Nephron progenitor cell (in vitro differentiated cells): ENCODE results near the gene RASGRF1.
A peak's percentile ranks its signal among the peaks of the same experiment; 100 is the strongest.

ENCODE experiments used
- DNase-seq: peaks from one replicate; pipeline ENCODE4 v3.0.0; 2021
- H3K27ac Mint-ChIP-seq: 2 replicates; pipeline ENCODE4 v1.8.0; 2021; ENCODE audit warnings: mild to moderate bottlenecking, moderate library complexity, mixed read lengths
- H3K27me3 Mint-ChIP-seq: 2 replicates; pipeline ENCODE4 v1.8.0; 2021; ENCODE audit warnings: mild to moderate bottlenecking, low read depth, mixed read lengths; ENCODE audit not compliant: poor library complexity
- H3K36me3 Mint-ChIP-seq: 2 replicates; pipeline ENCODE4 v1.8.0; 2021; ENCODE audit warnings: low read depth, mixed read lengths
- H3K4me1 Mint-ChIP-seq: 2 replicates; pipeline ENCODE4 v1.8.0; 2021; ENCODE audit warnings: mixed read lengths
- H3K4me3 Mint-ChIP-seq: 2 replicates; pipeline ENCODE4 v1.8.0; 2021; ENCODE audit warnings: mild to moderate bottlenecking, moderate library complexity, mixed read lengths
- H3K9me3 Mint-ChIP-seq: 2 replicates; pipeline ENCODE4 v1.8.0; 2021; ENCODE audit warnings: mild to moderate bottlenecking, moderate library complexity, mixed read lengths
- TF ChIP-seq, protein P1 (sequence below): fragments of 200-600 bp; sonication (generic); IDR thresholded peaks from 2 replicates; pipeline ENCODE4 v1.5.0; 2021; ENCODE audit warnings: antibody characterized with exemption

RASGRF1 gene

GRCh38 chr15:79037848-79038247 lies 52.7 kb downstream of the RASGRF1 start:
- H3K9me3 Mint-ChIP-seq, result peaks cover 19% of the 10 kb centered on the region
- no peak overlapping the region for H3K27ac Mint-ChIP-seq
- no peaks in the 10 kb centered on the region for H3K36me3 Mint-ChIP-seq
- peaks cover 25% of the 10 kb centered on the region for H3K27me3 Mint-ChIP-seq
- no peak for DNase-seq
- peaks cover 13% of the 10 kb centered on the region for H3K4me1 Mint-ChIP-seq
- no peak overlapping the region for H3K4me3 Mint-ChIP-seq
- TF ChIP-seq, protein P1, sequence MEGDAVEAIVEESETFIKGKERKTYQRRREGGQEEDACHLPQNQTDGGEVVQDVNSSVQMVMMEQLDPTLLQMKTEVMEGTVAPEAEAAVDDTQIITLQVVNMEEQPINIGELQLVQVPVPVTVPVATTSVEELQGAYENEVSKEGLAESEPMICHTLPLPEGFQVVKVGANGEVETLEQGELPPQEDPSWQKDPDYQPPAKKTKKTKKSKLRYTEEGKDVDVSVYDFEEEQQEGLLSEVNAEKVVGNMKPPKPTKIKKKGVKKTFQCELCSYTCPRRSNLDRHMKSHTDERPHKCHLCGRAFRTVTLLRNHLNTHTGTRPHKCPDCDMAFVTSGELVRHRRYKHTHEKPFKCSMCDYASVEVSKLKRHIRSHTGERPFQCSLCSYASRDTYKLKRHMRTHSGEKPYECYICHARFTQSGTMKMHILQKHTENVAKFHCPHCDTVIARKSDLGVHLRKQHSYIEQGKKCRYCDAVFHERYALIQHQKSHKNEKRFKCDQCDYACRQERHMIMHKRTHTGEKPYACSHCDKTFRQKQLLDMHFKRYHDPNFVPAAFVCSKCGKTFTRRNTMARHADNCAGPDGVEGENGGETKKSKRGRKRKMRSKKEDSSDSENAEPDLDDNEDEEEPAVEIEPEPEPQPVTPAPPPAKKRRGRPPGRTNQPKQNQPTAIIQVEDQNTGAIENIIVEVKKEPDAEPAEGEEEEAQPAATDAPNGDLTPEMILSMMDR, result no peak

GRCh38 chr15:79036323-79036722 lies 54.3 kb downstream of the RASGRF1 start:
- Mint-ChIP-seq H3K36me3 (no peaks in the 10 kb centered on the region), H3K4me1 (peaks cover 13% of the 10 kb centered on the region), H3K27ac (no peak overlapping the region), H3K27me3 (peaks cover 20% of the 10 kb centered on the region), H3K4me3 (no peak overlapping the region), H3K9me3 (peaks cover 17% of the 10 kb centered on the region)
- DNase-seq, result no peak
- TF ChIP-seq, protein P1, result no peak

GRCh38 chr15:79035814-79036213 lies 54.8 kb downstream of the RASGRF1 start:
- no peaks in the 10 kb centered on the region for H3K36me3 Mint-ChIP-seq
- H3K9me3 Mint-ChIP-seq, result peaks cover 15% of the 10 kb centered on the region
- no peak overlapping the region for H3K4me3 Mint-ChIP-seq
- DNase-seq, result no peak
- H3K27ac Mint-ChIP-seq, result no peak overlapping the region
- TF ChIP-seq, protein P1, result no peak
- peaks cover 20% of the 10 kb centered on the region for H3K27me3 Mint-ChIP-seq
- peaks cover 13% of the 10 kb centered on the region for H3K4me1 Mint-ChIP-seq

GRCh38 chr15:79035111-79035601 lies 55.4 kb downstream of the RASGRF1 start:
- H3K36me3 Mint-ChIP-seq, result no peaks in the 10 kb centered on the region
- peaks cover 21% of the 10 kb centered on the region for H3K27me3 Mint-ChIP-seq
- H3K4me1 Mint-ChIP-seq, result peaks cover 13% of the 10 kb centered on the region
- peaks cover 15% of the 10 kb centered on the region for H3K9me3 Mint-ChIP-seq
- no peak overlapping the region for H3K4me3 Mint-ChIP-seq
- peak; percentile 27 for DNase-seq
- TF ChIP-seq, protein P1, result peak; percentile 26
- H3K27ac Mint-ChIP-seq, result no peak overlapping the region

GRCh38 chr15:79034284-79034683 lies 56.3 kb downstream of the RASGRF1 start:
- no peak overlapping the region for H3K4me3 Mint-ChIP-seq
- H3K27ac Mint-ChIP-seq, result no peak overlapping the region
- DNase-seq, result no peak
- H3K27me3 Mint-ChIP-seq, result peaks cover 24% of the 10 kb centered on the region
- TF ChIP-seq, protein P1, result no peak
- no peaks in the 10 kb centered on the region for H3K36me3 Mint-ChIP-seq
- peaks cover 15% of the 10 kb centered on the region for H3K9me3 Mint-ChIP-seq
- H3K4me1 Mint-ChIP-seq, result peaks cover 13% of the 10 kb centered on the region

- no peaks in the 10 kb centered on the region for H3K36me3 Mint-ChIP-seq
- H3K4me3 Mint-ChIP-seq, result no peak overlapping the region
- DNase-seq, result no peak
- TF ChIP-seq, protein P1, result no peak
- peaks cover 13% of the 10 kb centered on the region for H3K4me1 Mint-ChIP-seq
- H3K27me3 Mint-ChIP-seq, result peaks cover 37% of the 10 kb centered on the region
- H3K27ac Mint-ChIP-seq, result no peak overlapping the region
- H3K9me3 Mint-ChIP-seq, result peaks cover 15% of the 10 kb centered on the region
These were observed 57.9 kb downstream of the RASGRF1 start for GRCh38 chr15:79032656-79033055.
